HL-60 (cell line): ENCODE measurements around the gene PLA2G4D.
"Not testable (repeated sequence)": the region's sequence is repeated elsewhere in the genome, so short reads cannot be mapped to it uniquely, and the experiment has no call there.

Experiments used
- DNase-seq, 2 experiments: peaks; one replicate each; pipeline ENCODE4 v3.0.0-alpha.2; 2010 to 2020; ENCODE audit warnings: low read depth in 1 of 2, low spot score in 1 of 2
- H3K27ac ChIP-seq: fragments of 250-450 bp; sonication (Bioruptor Pico); replicated peaks from 2 replicates; pipeline ENCODE4 v1.5.1; 2020; ENCODE audit warnings: mild to moderate bottlenecking, moderate library complexity
- H3K27me3 ChIP-seq: fragments of 250-450 bp; sonication (Bioruptor Pico); 2 replicates; pipeline ENCODE4 v1.5.1; 2021; ENCODE audit warnings: mild to moderate bottlenecking, moderate library complexity; ENCODE audit not compliant: insufficient read depth, poor library complexity, severe bottlenecking
- H3K4me3 ChIP-seq: replicated peaks from 2 replicates; pipeline ENCODE4 v1.5.1; 2011; ENCODE audit warnings: mild to moderate bottlenecking, control low read depth, low read length; ENCODE audit not compliant: insufficient read depth
- CTCF ChIP-seq: IDR thresholded peaks from one replicate; pipeline ENCODE4 v1.5.1; 2011; ENCODE audit warnings: low read length, control low read depth, inconsistent platforms; ENCODE audit not compliant: insufficient read depth
- GABPA ChIP-seq: IDR thresholded peaks from 2 replicates; pipeline ENCODE4 v1.6.1; 2012; ENCODE audit warnings: low read depth
- POLR2AphosphoS5 ChIP-seq: IDR thresholded peaks from 2 replicates; pipeline ENCODE4 v1.6.1; 2012; ENCODE audit warnings: low read depth
- REST ChIP-seq: IDR thresholded peaks from 2 replicates; pipeline ENCODE4 v1.6.1; 2012; ENCODE audit warnings: low read depth; ENCODE audit not compliant: insufficient replicate concordance
- SPI1 ChIP-seq: IDR thresholded peaks from 2 replicates; pipeline ENCODE4 v1.6.1; 2012; ENCODE audit warnings: low read depth, mild to moderate bottlenecking, borderline replicate concordance

The PLA2G4D gene

GRCh38 chr15:42093966-42094365 is 396 bp downstream of the PLA2G4D start:
- DNase-seq: no peak
- H3K27ac ChIP-seq: no peak overlapping the region
- H3K27me3 ChIP-seq: no peaks in the 10 kb centered on the region
- H3K4me3 ChIP-seq: no peak overlapping the region
- TF ChIP-seq SPI1 (no peak), CTCF (no peak), GABPA (no peak), POLR2AphosphoS5 (no peak), REST (no peak)

GRCh38 chr15:42092398-42093318 is 1.7 kb downstream of the PLA2G4D start:
- Histone ChIP-seq H3K4me3 (no peak overlapping the region), H3K27me3 (no peaks in the 10 kb centered on the region), H3K27ac (no peak overlapping the region)
- no peak for DNase-seq
- TF ChIP-seq POLR2AphosphoS5: no peak
- TF ChIP-seq GABPA: no peak
- no peak for TF ChIP-seq REST
- TF ChIP-seq CTCF: no peak
- no peak for TF ChIP-seq SPI1

- not testable (repeated sequence) for H3K27me3 ChIP-seq, DNase-seq, H3K4me3 ChIP-seq, H3K27ac ChIP-seq
Measured at GRCh38 chr15:42091753-42092397, 2.5 kb downstream of the PLA2G4D start.

GRCh38 chr15:42090781-42091180 is 3.6 kb downstream of the PLA2G4D start:
- no peak for DNase-seq
- no peak overlapping the region for H3K27ac ChIP-seq
- TF ChIP-seq REST: no peak
- TF ChIP-seq CTCF: no peak
- H3K27me3 ChIP-seq: no peaks in the 10 kb centered on the region
- no peak overlapping the region for H3K4me3 ChIP-seq
